CD4-positive, alpha-beta T cell treated with Interleukin-4 for 1 hour (primary cell): ENCODE data around the gene MKNK2.

ENCODE experiments used
- DNase-seq, 2 donors: peaks; one replicate each; pipeline ENCODE4 v3.0.0-alpha.2; 2020 to 2022

MKNK2 gene

GRCh38 chr19:2079865-2080301 is 28.8 kb upstream of the MKNK2 start:
- DNase-seq, result no peak

GRCh38 chr19:2079076-2079864 is 28.2 kb upstream of the MKNK2 start:
- DNase-seq, result no peak

GRCh38 chr19:2077833-2078619 is 27.0 kb upstream of the MKNK2 start:
- no peak for DNase-seq

- no peak for DNase-seq
Measured at GRCh38 chr19:2077398-2077797, 26.4 kb upstream of the MKNK2 start.

GRCh38 chr19:2076526-2076944 is 25.5 kb upstream of the MKNK2 start:
- no peak for DNase-seq

- DNase-seq, result no peak
Measured at GRCh38 chr19:2072757-2073551, 21.9 kb upstream of the MKNK2 start.

GRCh38 chr19:2070986-2071673 is 20.1 kb upstream of the MKNK2 start:
- no peak for DNase-seq

- DNase-seq, result no peak
Measured at GRCh38 chr19:2070436-2070827, 19.4 kb upstream of the MKNK2 start.

GRCh38 chr19:2064788-2065524 is 13.9 kb upstream of the MKNK2 start:
- no peak for DNase-seq

- DNase-seq, result no peak
Measured at GRCh38 chr19:2064395-2064787, 13.3 kb upstream of the MKNK2 start.

- DNase-seq, result no peak
Measured at GRCh38 chr19:2063824-2064223, 12.8 kb upstream of the MKNK2 start.

GRCh38 chr19:2062770-2063169 is 11.7 kb upstream of the MKNK2 start:
- no peak for DNase-seq

GRCh38 chr19:2062389-2062729 is 11.3 kb upstream of the MKNK2 start:
- no peak for DNase-seq

- peak; percentile 99 for DNase-seq
Measured at GRCh38 chr19:2061495-2062388, 10.7 kb upstream of the MKNK2 start.

GRCh38 chr19:2060884-2061494 is 9.9 kb upstream of the MKNK2 start:
- DNase-seq, result peak in 1 of 2 donors; percentile 49

GRCh38 chr19:2059422-2060201 is 8.6 kb upstream of the MKNK2 start:
- DNase-seq, result no peak

- no peak for DNase-seq
Measured at GRCh38 chr19:2058570-2059421, 7.8 kb upstream of the MKNK2 start.
